OCI-LY1 (cell line): Measurements from ENCODE around the gene EYS.

ENCODE experiments used
- CTCF ChIP-seq: fragments of 200-600 bp; sonication (generic), shearing (Covaris generic); IDR thresholded peaks from 2 replicates; pipeline ENCODE4 v1.5.1; 2017; ENCODE audit warnings: mild to moderate bottlenecking, antibody characterized with exemption, low read length, moderate library complexity, mixed read lengths
- EZH2 ChIP-seq: fragments of 200-600 bp; sonication (generic), shearing (Covaris generic); IDR thresholded peaks from 2 replicates; pipeline ENCODE4 v1.8.0; 2017; ENCODE audit warnings: borderline replicate concordance, mixed run types, mild to moderate bottlenecking, antibody characterized with exemption, low read length, moderate library complexity, mixed read lengths

- TF ChIP-seq CTCF (no peak), EZH2 (no peak)
Observed at GRCh38 chr6:64644024-64644423, 1063.0 kb downstream of the EYS start.
